GM19193 (cell line): Measurements from ENCODE around the gene CANT1.

Experiments
- POLR2A ChIP-seq: IDR thresholded peaks from 4 replicates; pipeline ENCODE4 v1.6.1; 2011; ENCODE audit not compliant: insufficient read depth, insufficient read length; ENCODE audit errors: extremely low read depth

Gene CANT1

DNA sequence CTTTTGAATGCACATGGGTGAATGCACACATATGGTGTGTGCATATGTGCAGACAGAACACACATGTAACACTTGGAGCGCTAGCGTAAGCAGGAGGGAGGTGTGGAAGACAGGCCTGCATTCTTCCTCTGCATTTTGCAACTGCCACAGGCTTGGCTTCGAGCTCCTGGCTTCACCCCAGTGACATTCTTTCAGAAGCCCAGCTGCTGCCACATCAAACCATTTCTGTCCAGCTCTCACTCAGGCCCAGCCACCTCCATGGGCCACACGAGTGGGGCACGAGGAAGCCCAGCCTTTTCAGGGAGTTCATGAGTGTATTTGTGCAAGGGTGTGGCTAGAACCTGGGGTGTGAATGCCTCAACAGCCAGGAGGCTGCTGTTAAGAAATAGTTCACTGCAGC, 48.6 kb downstream of the CANT1 start:
- no peak for TF ChIP-seq POLR2A

DNA sequence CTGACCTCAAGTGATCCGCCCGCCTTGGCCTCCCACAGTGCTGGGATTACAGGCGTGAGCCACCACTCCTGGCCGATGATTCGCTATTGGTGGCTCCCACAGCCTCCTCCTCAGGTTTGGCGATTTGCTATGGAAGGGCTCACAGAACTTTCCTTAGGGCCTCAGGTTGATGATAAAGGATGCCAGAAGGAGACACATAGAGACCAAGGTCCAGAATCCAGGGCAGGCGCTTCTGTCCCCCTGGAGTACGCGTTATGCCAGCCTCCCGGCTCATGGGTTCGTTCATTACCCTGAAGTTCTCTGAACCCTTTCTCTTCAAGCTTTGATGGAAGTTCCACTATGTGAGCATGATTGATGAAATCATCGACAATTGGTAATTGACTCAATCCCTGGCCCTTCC, 49.8 kb downstream of the CANT1 start:
- no peak for TF ChIP-seq POLR2A

DNA sequence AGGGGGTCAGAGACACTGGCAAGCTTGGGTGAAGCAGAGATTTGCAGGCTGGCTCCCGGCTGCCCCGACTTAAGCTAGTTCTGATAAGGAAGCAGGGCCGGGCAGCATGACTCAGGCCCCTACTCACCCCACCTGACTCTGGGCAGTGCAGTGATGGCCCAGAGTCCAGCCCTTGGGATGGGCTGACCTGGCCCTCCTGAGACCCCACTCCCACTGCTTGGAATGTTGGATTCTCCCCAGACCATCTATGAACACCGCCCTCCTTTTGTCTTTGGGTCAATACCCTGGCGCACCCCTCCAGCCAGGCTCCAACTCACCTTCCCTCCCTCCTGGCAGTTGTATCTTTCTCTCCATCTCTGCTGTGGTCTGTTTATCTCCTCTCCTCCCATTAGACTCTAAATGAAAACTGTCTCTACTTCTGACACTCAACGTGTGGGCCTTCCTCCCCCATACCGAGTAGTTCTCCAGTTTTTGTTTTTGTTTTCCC, 50.9 kb downstream of the CANT1 start:
- TF ChIP-seq POLR2A: no peak

DNA sequence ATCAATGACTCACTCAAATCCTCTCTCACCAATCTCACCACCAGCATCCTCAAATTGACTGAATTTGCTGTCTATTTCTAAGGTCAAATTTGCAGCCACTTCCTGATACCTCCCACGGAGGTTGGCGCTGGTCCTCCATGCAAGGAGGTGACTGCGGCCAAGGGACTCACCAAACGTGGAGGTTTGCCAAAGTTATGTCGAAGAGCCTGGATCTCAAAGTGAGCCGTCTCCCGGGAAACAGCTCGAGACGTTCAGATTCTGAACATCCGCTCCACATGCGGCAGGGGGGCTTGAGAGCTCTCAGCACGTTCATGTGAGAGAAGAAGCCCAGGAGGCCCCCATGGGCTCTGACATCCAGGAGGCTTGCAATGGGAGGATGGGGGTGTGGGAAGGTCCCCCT, 52.4 kb downstream of the CANT1 start:
- no peak for TF ChIP-seq POLR2A

DNA sequence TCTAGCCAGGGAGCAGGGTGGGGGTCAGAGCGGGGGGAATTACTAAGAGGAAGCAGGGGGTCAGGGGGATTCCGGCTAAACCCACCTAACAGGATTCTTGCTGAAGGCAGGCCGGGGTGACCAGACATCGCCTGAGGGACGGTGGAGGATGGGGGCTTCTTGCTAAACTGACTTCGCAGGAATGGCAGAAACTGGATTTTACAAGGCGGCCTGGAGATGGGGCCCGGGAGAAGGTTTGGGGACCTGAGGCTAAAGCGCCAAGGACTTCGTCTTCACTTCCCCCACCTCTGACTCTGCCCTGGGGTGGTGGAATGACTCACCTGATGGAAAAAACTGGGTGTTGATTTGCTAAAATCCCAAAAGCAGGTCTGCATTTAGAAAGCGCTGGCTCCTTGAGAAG, 53.3 kb downstream of the CANT1 start:
- no peak for TF ChIP-seq POLR2A

DNA sequence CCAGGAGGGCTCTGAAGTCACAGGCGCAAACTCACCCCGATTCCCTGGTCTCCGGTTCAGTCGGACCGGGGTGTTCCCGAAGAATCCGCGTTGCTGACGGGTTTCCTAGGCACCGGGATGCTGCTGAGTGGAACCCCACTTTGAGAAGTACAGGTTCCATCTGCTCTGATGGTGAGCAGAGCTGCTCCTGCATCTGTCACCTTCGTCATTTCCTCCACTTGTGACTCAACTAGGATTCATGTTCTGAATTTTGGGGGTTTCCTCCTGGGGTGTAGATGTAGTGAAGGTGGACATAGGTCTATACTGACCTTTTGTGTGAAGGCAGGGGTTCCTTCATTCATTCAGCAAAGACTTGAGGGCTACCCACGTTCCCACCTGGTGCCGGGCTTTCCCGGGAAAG, 54.9 kb downstream of the CANT1 start:
- TF ChIP-seq POLR2A: no peak

DNA sequence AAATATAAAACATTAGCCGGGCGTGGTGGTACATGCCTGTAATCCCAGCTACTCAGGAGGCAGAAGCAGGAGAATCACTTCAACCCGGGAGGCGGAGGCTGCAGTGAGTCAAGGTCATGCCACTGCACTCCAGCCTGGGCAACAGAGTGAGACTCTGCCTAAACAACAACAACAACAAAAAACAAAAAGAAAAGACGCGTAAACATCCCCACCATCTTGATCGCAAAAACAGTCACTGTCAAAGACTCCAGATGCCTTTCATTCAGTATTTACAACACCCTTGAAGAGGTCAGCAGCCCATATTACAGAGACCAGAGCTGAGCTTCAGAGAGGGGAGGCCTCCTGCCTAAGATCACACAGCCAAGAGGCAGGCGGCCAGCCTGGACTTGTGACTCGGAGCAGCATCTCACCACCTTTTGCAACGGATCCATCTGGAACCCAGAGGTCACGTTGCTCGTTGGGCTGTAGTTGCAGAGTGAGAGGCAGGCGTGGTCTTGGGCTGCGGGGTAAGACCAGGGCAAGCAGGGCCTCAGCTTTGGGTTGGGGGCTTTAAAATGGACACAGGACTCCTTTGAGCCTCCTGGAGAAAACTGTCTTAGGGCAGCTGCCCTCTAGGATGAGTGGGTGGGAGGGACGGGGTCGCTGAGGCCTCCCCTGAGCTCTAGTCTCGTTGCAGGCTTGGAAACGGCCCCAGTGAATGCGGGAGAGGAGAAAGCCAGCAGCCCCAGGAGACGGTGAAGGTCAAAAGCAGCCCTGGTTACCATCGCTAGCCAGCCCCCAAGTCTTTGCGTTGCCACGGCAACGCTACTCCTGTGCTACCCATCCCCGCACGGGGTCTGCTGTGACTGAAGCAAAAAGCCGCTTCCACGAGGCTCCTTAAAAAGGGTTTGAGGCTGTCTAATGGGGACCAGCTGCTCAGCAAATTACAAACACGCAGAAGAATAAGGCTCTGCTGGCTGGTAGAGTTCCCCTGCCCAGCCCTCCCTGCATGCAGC, 55.9 kb downstream of the CANT1 start:
- TF ChIP-seq POLR2A: no peak

DNA sequence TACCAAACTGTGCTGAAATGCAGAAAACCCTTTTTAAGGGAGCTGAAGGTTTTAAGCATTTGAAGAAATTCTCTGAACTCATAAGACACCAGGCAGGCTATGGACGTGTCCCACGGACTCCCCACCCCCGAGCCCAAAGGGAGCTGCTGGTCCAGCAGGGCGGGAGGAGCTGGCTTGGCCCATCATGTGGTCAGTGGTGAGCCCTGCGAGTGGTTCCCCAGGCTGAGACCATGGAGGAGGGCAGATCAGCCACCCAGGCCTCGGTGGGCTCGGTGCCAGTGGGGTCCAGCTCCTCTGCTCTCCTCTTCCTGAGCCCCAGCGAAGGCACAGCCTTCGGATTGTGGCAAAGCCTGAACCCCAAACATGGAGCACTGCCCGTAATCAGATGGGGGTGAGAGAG, 56.9 kb downstream of the CANT1 start:
- no peak for TF ChIP-seq POLR2A

DNA sequence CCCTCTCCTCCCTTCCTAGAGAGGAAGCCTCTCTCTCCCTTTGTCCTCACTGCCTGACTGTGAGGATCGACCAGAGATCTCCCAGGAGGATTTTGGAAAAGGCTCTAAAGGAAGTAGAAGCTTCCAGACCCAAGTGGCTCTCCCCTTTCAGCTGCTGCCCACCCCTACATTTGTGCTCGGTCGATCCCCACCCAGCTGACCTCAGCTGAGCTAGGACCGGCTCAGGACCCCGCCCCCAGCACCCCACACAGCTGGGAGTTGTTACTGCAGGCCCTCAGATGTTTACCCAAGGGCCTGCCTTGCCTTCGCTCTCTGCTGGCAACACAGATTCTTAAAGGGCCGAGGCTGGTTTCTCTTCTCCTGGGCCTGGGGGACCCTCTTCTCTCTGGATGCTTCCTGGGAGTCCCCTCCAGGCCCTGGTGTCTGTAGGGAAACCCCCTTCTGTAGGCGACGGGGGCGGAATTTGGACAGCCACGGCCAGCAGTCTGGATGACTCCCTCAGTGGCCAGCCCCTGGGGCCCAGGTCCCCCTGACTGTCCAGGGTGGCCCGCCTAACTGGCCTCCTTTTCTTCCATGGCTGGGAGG, 57.5 kb downstream of the CANT1 start:
- no peak for TF ChIP-seq POLR2A

DNA sequence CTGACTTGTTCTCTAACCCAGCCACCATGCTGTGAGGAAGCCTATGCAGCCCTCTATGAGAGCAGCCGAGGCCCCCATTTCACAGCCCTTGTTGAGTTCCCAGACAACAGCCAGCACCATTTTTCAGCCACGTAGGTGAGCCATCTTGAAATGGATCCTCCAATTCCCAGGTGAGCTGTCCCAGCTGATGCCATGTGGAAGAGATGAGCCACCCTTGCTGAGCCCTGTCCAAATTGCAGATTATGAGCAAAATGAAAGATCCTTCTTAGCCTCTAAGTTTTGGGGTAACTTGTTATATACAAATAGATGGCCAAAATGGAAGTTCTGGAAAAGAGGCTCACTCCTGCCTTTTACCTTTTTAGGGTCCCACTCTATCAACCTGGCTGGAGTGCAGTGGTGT, 58.7 kb downstream of the CANT1 start:
- TF ChIP-seq POLR2A: no peak

DNA sequence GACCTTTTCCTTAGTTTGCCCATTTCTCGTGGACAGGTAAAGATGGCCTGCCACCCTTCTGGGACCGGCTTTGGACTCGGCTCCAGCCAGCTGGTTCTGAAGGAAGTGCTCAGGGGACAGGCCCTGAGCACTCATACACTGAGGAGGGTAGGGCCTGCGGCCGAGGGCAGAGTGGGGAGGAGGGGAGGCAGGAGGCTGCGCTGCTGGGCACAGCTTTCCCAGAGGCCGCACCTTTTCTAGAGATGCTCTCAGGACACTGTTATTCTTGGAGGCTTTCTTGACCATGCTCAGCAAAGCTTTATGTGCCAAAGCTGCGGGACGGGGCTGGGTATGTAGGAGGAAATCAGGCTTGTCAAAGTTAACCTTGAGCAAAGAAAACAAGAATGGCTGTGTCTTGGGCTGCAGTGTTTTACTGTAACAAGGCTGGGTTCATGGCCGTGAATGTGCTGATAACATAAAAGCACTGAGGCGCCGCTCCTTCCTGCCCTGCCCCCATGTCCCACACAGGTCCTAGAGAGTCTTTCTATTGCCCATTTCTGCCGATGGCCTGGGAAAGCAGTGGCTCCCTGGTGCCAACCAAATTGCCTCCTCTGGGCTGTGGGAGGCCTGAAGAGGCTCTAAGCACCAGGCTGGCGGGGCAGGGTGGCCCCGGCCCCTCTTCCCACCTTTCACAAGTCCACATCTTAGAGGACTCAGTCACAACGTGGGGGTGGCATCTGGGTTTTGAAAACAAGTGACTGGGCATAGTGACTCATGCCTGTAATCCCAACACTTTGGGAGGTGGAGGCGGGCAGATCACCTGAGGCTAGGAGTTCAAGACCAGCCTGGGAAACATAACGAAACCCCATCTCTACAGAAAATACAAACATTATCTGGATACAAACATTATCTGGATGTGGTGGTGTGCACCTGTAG, 62.1 kb downstream of the CANT1 start:
- TF ChIP-seq POLR2A: no peak

DNA sequence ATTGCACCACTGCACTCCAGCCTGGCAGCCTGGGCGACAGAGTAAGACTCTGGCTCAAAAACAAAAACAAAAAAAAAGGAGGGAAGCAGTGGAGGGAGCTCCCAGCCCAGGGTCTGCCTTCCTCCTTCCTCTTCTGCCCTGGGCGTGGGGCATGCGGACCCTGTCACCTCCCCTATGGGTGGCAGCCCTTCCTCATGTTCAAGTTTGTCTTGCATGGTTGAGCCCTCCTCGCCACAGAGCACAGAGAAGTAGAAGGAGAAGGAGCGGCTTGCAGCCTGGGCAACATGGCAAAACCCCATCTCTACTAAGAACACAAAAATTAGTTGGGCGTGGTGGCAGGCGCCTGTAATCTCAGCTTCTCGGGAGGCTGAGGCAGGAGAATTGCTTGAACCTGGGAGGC, 62.9 kb downstream of the CANT1 start:
- TF ChIP-seq POLR2A: no peak

DNA sequence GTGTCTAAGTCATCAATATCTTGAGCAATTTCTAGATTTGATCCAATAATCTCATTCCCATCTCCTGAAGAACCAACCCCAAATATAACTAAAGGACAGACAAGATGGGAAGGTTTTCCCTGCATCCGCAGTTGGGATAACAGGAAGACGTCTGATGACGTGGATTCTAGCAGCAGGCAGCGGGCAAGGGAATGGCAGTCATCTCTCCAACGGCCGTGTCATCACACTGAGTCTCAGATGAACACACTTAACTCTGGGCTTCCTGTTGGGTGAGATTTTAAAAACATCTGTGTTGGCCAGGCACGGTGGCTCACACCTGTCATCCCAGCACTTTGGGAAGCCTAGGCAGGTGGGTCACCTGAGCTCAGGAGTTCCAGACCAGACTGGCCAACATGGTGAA, 63.4 kb downstream of the CANT1 start:
- no peak for TF ChIP-seq POLR2A

DNA sequence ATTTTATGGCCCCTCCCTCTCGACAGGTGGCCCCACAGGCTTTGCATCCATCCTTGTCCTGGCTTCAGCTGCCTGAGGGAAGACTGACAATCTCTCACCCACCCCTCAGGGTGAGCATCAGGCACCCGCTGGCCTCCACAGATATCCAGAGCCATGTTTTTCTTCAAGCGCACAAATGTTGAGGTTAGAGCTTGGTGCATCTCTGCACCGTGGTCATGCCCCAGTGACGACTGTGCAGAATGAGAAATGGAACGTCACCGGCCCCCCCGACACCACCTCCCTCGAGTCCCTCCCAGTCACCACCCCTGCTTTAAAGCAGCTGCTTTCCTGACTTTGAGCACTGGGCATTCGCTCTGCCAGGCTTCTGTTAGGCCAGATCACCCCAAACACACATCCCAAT, 64.6 kb downstream of the CANT1 start:
- TF ChIP-seq POLR2A: no peak

DNA sequence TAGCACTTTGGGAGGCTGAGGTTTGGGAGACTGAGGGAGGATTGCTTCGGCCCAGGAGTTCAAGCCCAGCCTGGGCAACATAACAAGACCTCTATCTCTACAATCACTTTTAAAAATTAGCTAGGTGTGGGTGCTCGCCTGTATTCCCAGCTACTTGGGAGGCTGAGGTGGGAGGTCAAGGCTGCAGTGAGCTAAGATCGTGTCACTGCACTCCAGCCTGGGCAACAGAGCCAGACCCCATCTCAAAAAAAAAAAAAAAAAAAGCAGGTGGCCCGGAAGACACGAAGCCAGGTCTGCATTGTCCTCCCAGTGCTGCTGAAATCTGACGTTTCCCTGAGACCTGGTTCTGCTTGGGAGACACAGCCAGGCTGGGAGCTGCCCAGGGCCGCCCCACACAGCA, 65.5 kb downstream of the CANT1 start:
- TF ChIP-seq POLR2A: no peak
